ENCODE results near the gene TMED6. TPM values are rescaled to one million over a fixed set of nuclear protein-coding genes. Genes with fewer than 3 reads are reported as not detected.
"Not testable (repeated sequence)": the region's sequence is repeated elsewhere in the genome, so short reads cannot be mapped to it uniquely, and the experiment has no call there.

TMED6 gene
- total and polyA plus RNA-seq, 4 donors = 0.24 to 0.95 (median 0.49) TPM

DNA sequence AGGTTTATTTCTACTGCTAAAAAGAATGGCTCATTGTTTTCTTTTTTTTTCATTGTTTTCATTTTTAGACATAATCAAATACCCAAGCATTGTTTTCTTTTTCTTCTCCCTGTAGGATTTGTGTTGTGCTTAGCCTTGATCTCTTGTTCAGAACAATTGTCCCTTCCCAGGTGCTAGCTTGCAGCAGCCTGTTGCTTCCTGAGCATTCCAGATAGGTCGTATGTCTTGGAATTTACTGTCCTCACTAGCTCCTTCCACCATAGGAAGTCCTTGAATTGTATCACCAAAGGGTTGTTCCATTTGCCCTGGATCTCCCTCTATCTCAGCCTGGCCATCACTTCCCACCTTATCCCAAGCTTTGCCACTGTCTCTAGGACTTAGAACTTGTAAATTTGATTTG, 50.4 kb downstream of the TMED6 start:
- H3K4me3 ChIP-seq = no peak overlapping the region
- H3K9ac ChIP-seq (ENCODE audit: insufficient read depth in 1 of 2, low read length in 2 of 2) = no peak overlapping the region
- H3K36me3 ChIP-seq (ENCODE audit: control insufficient read depth in 4 of 4, insufficient read depth in 4 of 4, low read length in 4 of 4) = peaks cover 10 to 21% (median 13%) of the 10 kb centered on the region in 4 donors
- no peaks in the 10 kb centered on the region for H3K9me3 ChIP-seq (ENCODE audit: control insufficient read depth in 4 of 4, insufficient read depth in 3 of 4, low read length in 3 of 4)
- no peaks in the 10 kb centered on the region for H3K4me1 ChIP-seq (ENCODE audit: control insufficient read depth in 5 of 5, insufficient read depth in 5 of 5, low read length in 5 of 5)
- ATAC-seq (ENCODE audit: insufficient read depth, low FRiP score) (no peak), DNase-seq (no peak)
- no peak overlapping the region for H3K27ac ChIP-seq (ENCODE audit: low read depth in 1 of 2, low read length in 1 of 2)
- TF ChIP-seq, protein P1, sequence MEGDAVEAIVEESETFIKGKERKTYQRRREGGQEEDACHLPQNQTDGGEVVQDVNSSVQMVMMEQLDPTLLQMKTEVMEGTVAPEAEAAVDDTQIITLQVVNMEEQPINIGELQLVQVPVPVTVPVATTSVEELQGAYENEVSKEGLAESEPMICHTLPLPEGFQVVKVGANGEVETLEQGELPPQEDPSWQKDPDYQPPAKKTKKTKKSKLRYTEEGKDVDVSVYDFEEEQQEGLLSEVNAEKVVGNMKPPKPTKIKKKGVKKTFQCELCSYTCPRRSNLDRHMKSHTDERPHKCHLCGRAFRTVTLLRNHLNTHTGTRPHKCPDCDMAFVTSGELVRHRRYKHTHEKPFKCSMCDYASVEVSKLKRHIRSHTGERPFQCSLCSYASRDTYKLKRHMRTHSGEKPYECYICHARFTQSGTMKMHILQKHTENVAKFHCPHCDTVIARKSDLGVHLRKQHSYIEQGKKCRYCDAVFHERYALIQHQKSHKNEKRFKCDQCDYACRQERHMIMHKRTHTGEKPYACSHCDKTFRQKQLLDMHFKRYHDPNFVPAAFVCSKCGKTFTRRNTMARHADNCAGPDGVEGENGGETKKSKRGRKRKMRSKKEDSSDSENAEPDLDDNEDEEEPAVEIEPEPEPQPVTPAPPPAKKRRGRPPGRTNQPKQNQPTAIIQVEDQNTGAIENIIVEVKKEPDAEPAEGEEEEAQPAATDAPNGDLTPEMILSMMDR (IDR thresholded peaks at IDR 0.05; ENCODE audit: control extremely low read depth, extremely low read depth) = no peak
- 70 to 80% methylated on average over 1 of the region's 1 CpG for WGBS, 2 donors
- no peaks in the 10 kb centered on the region for H3K27me3 ChIP-seq (ENCODE audit: control insufficient read depth in 3 of 3, insufficient read depth in 3 of 3, low read length in 2 of 3)

DNA sequence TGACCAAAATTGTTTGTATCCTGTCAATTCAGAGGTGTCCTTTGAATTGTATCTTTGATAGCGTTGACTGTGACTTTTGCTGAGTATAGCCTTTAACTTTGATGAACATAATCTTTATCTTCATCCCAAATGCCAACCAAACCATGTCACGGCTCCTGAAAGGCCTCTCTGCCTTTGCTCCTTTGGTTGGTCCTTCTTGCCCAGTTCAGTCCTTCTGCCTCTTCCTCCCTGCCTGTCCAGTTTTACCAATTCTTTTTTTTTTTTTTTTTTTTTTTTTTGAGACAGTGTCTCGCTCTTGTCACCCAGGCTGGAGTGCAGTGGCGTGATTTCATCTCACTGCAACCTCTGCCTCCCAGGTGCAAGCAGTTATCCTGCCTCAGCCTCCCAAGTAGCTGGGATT, 53.3 kb downstream of the TMED6 start:
- Histone ChIP-seq H3K27ac (ENCODE audit: low read depth in 1 of 2, low read length in 1 of 2) (no peak overlapping the region), H3K4me1 (ENCODE audit: control insufficient read depth in 5 of 5, insufficient read depth in 5 of 5, low read length in 5 of 5) (no peaks in the 10 kb centered on the region), H3K36me3 (ENCODE audit: control insufficient read depth in 4 of 4, insufficient read depth in 4 of 4, low read length in 4 of 4) (peaks cover 8 to 19% (median 13%) of the 10 kb centered on the region in 4 donors), H3K9ac (ENCODE audit: insufficient read depth in 1 of 2, low read length in 2 of 2) (no peak overlapping the region), H3K9me3 (ENCODE audit: control insufficient read depth in 4 of 4, insufficient read depth in 3 of 4, low read length in 3 of 4) (no peaks in the 10 kb centered on the region), H3K27me3 (ENCODE audit: control insufficient read depth in 3 of 3, insufficient read depth in 3 of 3, low read length in 2 of 3) (no peaks in the 10 kb centered on the region), H3K4me3 (no peak overlapping the region)
- TF ChIP-seq, protein P1 (IDR thresholded peaks at IDR 0.05; ENCODE audit: control extremely low read depth, extremely low read depth) = no peak
- no peak for ATAC-seq (ENCODE audit: insufficient read depth, low FRiP score)
- DNase-seq = no peak
- 96 to 98% methylated on average over 4 of the region's 4 CpGs for WGBS, 2 donors

DNA sequence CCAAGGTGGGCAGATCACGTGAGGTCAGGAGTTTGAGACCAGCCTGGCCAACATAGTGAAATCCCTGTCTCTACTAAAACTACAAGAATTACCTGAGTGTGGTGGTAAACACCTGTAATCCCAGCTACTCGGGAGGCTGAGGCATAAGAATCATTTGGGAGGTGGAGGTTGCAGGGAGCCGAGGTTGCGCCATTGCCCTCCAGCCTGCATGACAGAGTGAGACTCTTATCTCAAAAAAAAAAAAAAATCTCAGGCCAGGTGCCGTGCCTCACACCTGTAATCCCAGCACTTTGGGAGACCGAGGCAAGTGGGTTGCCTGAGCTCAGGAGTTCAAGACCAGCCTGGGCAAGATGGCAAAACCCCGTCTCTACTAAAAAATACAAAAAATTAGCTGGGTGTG, 54.8 kb downstream of the TMED6 start:
- not testable (repeated sequence) for H3K9me3 ChIP-seq (ENCODE audit: control insufficient read depth in 4 of 4, insufficient read depth in 3 of 4, low read length in 3 of 4); H3K4me3 ChIP-seq; H3K9ac ChIP-seq (ENCODE audit: insufficient read depth in 1 of 2, low read length in 2 of 2); H3K4me1 ChIP-seq (ENCODE audit: control insufficient read depth in 5 of 5, insufficient read depth in 5 of 5, low read length in 5 of 5); H3K27ac ChIP-seq (ENCODE audit: low read depth in 1 of 2, low read length in 1 of 2); H3K27me3 ChIP-seq (ENCODE audit: control insufficient read depth in 3 of 3, insufficient read depth in 3 of 3, low read length in 2 of 3); ATAC-seq (ENCODE audit: insufficient read depth, low FRiP score); DNase-seq
- peaks cover 5 to 14% (median 10%) of the 10 kb centered on the region in 4 donors for H3K36me3 ChIP-seq (ENCODE audit: control insufficient read depth in 4 of 4, insufficient read depth in 4 of 4, low read length in 4 of 4)
- WGBS, 2 donors = 95 to 98% methylated on average over 7 of the region's 7 CpGs

DNA sequence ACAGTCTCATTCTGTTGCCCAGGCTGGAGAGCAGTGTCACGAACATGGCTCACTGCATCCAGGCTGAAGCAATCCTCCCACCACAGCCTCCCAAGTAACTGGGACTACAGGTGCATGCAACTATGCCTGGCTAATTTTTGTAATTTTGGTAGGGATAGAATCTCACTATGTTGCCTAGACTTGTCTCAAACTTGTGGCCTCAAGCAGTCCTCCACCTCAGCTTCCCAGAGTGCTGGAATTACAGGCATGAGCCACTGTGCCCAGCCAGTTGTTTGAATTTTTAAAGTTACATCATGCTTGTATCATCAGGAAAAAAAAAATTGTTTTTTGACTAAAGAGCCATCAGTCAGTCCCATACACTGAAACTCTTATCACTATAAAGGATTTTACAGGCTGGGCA, 57.5 kb downstream of the TMED6 start:
- TF ChIP-seq, protein P1 (IDR thresholded peaks at IDR 0.05; ENCODE audit: control extremely low read depth, extremely low read depth) = no peak
- no peak for DNase-seq
- no peak overlapping the region for H3K27ac ChIP-seq (ENCODE audit: low read depth in 1 of 2, low read length in 1 of 2)
- H3K9ac ChIP-seq (ENCODE audit: insufficient read depth in 1 of 2, low read length in 2 of 2) = no peak overlapping the region
- H3K36me3 ChIP-seq (ENCODE audit: control insufficient read depth in 4 of 4, insufficient read depth in 4 of 4, low read length in 4 of 4) = peaks cover 0 to 3% (median 3%) of the 10 kb centered on the region in 4 donors
- no peaks in the 10 kb centered on the region for H3K4me1 ChIP-seq (ENCODE audit: control insufficient read depth in 5 of 5, insufficient read depth in 5 of 5, low read length in 5 of 5)
- H3K4me3 ChIP-seq = no peak overlapping the region
- no peak for ATAC-seq (ENCODE audit: insufficient read depth, low FRiP score)
- H3K9me3 ChIP-seq (ENCODE audit: control insufficient read depth in 4 of 4, insufficient read depth in 3 of 4, low read length in 3 of 4) = no peaks in the 10 kb centered on the region
- 98 to 100% methylated on average over 1 of the region's 1 CpG for WGBS, 2 donors
- H3K27me3 ChIP-seq (ENCODE audit: control insufficient read depth in 3 of 3, insufficient read depth in 3 of 3, low read length in 2 of 3) = no peaks in the 10 kb centered on the region

Data from lung (tissue), 12 donors.